HepG2 (cell line): ENCODE results near the gene C1RL. TPM values are rescaled to one million over a fixed set of nuclear protein-coding genes. Genes with fewer than 3 reads are reported as not detected.

Experiments used
- DRAP1 ChIP-seq: IDR thresholded peaks from 2 replicates; pipeline ENCODE4 v1.6.1; 2016; ENCODE audit warnings: missing genetic modification reagents, missing compliant biosample characterization
- ESRRA ChIP-seq: sonication (generic); formaldehyde crosslinking; IDR thresholded peaks from 2 replicates; pipeline ENCODE4 v1.5.1; 2020; ENCODE audit warnings: mild to moderate bottlenecking, low read depth, missing genetic modification reagents
- FIP1L1 ChIP-seq: fragments of 200-400 bp; formaldehyde crosslinking; IDR thresholded peaks from 2 replicates; pipeline ENCODE4 v1.6.1; 2018; ENCODE audit warnings: low read depth, mild to moderate bottlenecking, low read length, moderate library complexity, borderline replicate concordance; ENCODE audit not compliant: insufficient read depth
- FOXO4 ChIP-seq: sonication (generic); formaldehyde crosslinking; conservative IDR thresholded peaks from 2 replicates; pipeline ENCODE4 v1.8.1; 2023; ENCODE audit warnings: missing genetic modification reagents
- GATAD2A ChIP-seq: IDR thresholded peaks from 2 replicates; pipeline ENCODE4 v1.6.1; 2016
- HNF4G ChIP-seq, 2 experiments: sonication (generic) in 1 of 2; formaldehyde crosslinking in 1 of 2; IDR thresholded peaks; 2 replicates each; pipeline versions ENCODE4 v1.4.0 to v1.6.1; 2011 to 2020; ENCODE audit warnings: borderline replicate concordance in 2 of 2, low read depth in 2 of 2, mild to moderate bottlenecking in 2 of 2, low read length in 1 of 2, missing genetic modification reagents in 1 of 2, moderate library complexity in 1 of 2
- HOMEZ ChIP-seq: IDR thresholded peaks from 2 replicates; pipeline ENCODE4 v1.6.1; 2016; ENCODE audit warnings: low read depth
- KDM1A ChIP-seq: IDR thresholded peaks from 2 replicates; pipeline ENCODE4 v1.6.1; 2016; ENCODE audit warnings: missing compliant biosample characterization
- KLF13 ChIP-seq: sonication (generic); formaldehyde crosslinking; IDR thresholded peaks from 2 replicates; pipeline ENCODE4 v1.4.0; 2020; ENCODE audit warnings: mild to moderate bottlenecking, missing genetic modification reagents
- NRL ChIP-seq: sonication (generic); formaldehyde crosslinking; IDR thresholded peaks from 2 replicates; pipeline ENCODE4 v1.5.0; 2020; ENCODE audit warnings: missing genetic modification reagents, mild to moderate bottlenecking, moderate library complexity, borderline replicate concordance
- PAXIP1 ChIP-seq: sonication (generic); formaldehyde crosslinking; conservative IDR thresholded peaks from 2 replicates; pipeline ENCODE4 v1.4.0; 2020; ENCODE audit warnings: mild to moderate bottlenecking, missing genetic modification reagents, moderate library complexity
- PITX1 ChIP-seq: sonication (generic); formaldehyde crosslinking; IDR thresholded peaks from 2 replicates; pipeline ENCODE4 v1.5.1; 2020; ENCODE audit warnings: mild to moderate bottlenecking, missing genetic modification reagents
- POLR2AphosphoS5 ChIP-seq: IDR thresholded peaks from 2 replicates; pipeline ENCODE4 v1.6.1; 2012; ENCODE audit warnings: low read depth, low read length
- ZMYM4 ChIP-seq: sonication (generic); formaldehyde crosslinking; IDR thresholded peaks from 2 replicates; pipeline ENCODE4 v1.8.1; 2023; ENCODE audit warnings: mild to moderate bottlenecking, missing genetic modification reagents
- ZNF331 ChIP-seq: sonication (generic); formaldehyde crosslinking; IDR thresholded peaks from 2 replicates; pipeline ENCODE4 v1.4.0; 2020; ENCODE audit warnings: missing genetic modification reagents
- ZNF513 ChIP-seq: sonication (generic); formaldehyde crosslinking; conservative IDR thresholded peaks from 2 replicates; pipeline ENCODE4 v1.5.0; 2020; ENCODE audit warnings: missing genetic modification reagents
- ZNF556 ChIP-seq: sonication (generic); formaldehyde crosslinking; IDR thresholded peaks from 2 replicates; pipeline ENCODE4 v1.4.0; 2020; ENCODE audit warnings: mild to moderate bottlenecking, missing genetic modification reagents, borderline replicate concordance
- ZNF724P ChIP-seq: sonication (generic); formaldehyde crosslinking; IDR thresholded peaks from 2 replicates; pipeline ENCODE4 v1.8.0; 2022; ENCODE audit warnings: missing genetic modification reagents, borderline replicate concordance
- ZNF878 ChIP-seq: sonication (generic); formaldehyde crosslinking; IDR thresholded peaks from 2 replicates; pipeline ENCODE4 v1.8.1; 2023; ENCODE audit warnings: mild to moderate bottlenecking, missing genetic modification reagents, moderate library complexity
- ZSCAN31 ChIP-seq: sonication (generic); formaldehyde crosslinking; IDR thresholded peaks from 2 replicates; pipeline ENCODE4 v1.5.0; 2020; ENCODE audit warnings: low read depth, mild to moderate bottlenecking, missing genetic modification reagents
- polyA plus RNA-seq, 8 experiments: library from polyadenylated mRNA; depleted of rRNA in 3 of 8; stranded (reverse) in 7 of 8; unstranded in 1 of 8; fragments of >200 nt; fragmentation: Illumina TruSeq in 4 of 8; extraction: Trizol in 4 of 8; gene quantifications; 2 replicates each; pipeline versions ENCODE4 v1.2.1 to v1.2.3, GENCODE V29; 2011 to 2016; ENCODE audit warnings: low read depth in 4 of 8, missing spikeins in 1 of 8, mixed read lengths in 1 of 8; ENCODE audit not compliant: insufficient read depth in 1 of 8
- total RNA-seq, 5 experiments: library from RNA; depleted of rRNA; stranded (reverse); fragments of >200 nt; fragmentation: Illumina TruSeq; extraction: Trizol; gene quantifications; 2 replicates each; pipeline ENCODE4 v1.2.3, GENCODE V29; 2016; ENCODE audit warnings: low read depth in 1 of 5

C1RL gene
- total and polyA plus RNA-seq, 2 of the 13 experiments (the other 11 are each of a cell fraction or from before 2014, with no cell fraction given) = 28.9 to 53.1 TPM

- TF ChIP-seq PAXIP1 (peak; percentile 97), ESRRA (CRISPR knock-in tag) (peak; percentile 62; the same call in 1 of the 2 replicates), KDM1A (CRISPR knock-in tag) (no peak), ZNF331 (CRISPR knock-in tag) (no peak; the same call in 1 of the 2 replicates), ZSCAN31 (no peak), NRL (CRISPR knock-in tag) (no peak), DRAP1 (CRISPR knock-in tag) (peak; percentile 57), POLR2AphosphoS5 (peak; percentile 80), GATAD2A (peak; percentile 86), KLF13 (no peak), FOXO4 (CRISPR knock-in tag) (no peak), ZNF513 (CRISPR knock-in tag) (no peak), ZNF878 (0 out of 2 replicates have a peak, but pooled peaks have one; percentile 16), ZMYM4 (0 out of 2 replicates have a peak, but pooled peaks have one; percentile 32), HOMEZ (CRISPR knock-in tag) (no peak; the same call in 1 of the 2 replicates), PITX1 (CRISPR knock-in tag) (peak; percentile 67), FIP1L1 (no peak), HNF4G (IDR thresholded peaks at IDR 0.05; ENCODE audit: borderline replicate concordance, low read depth, low read length) (peak; percentile 97), HNF4G (CRISPR knock-in tag; IDR thresholded peaks at IDR 0.05; ENCODE audit: borderline replicate concordance, low read depth) (peak; percentile 91; the same call in 1 of the 2 replicates), ZNF556 (CRISPR knock-in tag) (no peak), ZNF724P (CRISPR knock-in tag) (no peak)
Observed at GRCh38 chr12:7123806-7124522, 14.9 kb upstream of the C1RL start (continued).
